A549 (cell line): ENCODE measurements around the gene COIL.

Experiments used
- CEBPB ChIP-seq, 2 experiments: fragments of >200 bp in 1 of 2; sonication (Bioruptor Twin) in 1 of 2; formaldehyde crosslinking in 1 of 2; IDR thresholded peaks; 2 replicates each; pipeline ENCODE4 v1.6.1; 2012 to 2016
- CHD4 ChIP-seq: fragments of 200-600 bp; sonication (generic); IDR thresholded peaks from 2 replicates; pipeline ENCODE4 v1.6.1; 2016; ENCODE audit warnings: antibody characterized with exemption, mild to moderate bottlenecking, borderline replicate concordance
- CTCF ChIP-seq: fragments of >200 bp; sonication (Bioruptor Twin); formaldehyde crosslinking; IDR thresholded peaks from 3 replicates; pipeline ENCODE4 v1.5.1; 2016
- EHMT2 ChIP-seq: fragments of 200-600 bp; sonication (generic); IDR thresholded peaks from 2 replicates; pipeline ENCODE4 v1.6.1; 2016; ENCODE audit warnings: antibody characterized with exemption, low read depth, mild to moderate bottlenecking, moderate library complexity
- EP300 ChIP-seq, 2 experiments: fragments of >200 bp; sonication (Bioruptor Twin); formaldehyde crosslinking; IDR thresholded peaks; 2 replicates in 1 of 2; 3 replicates in 1 of 2; pipeline ENCODE4 v1.6.1; 2016 to 2017
- ESRRA ChIP-seq: fragments of 150-350 bp; IDR thresholded peaks from 2 replicates; pipeline ENCODE4 v1.6.1; 2014; ENCODE audit warnings: mild to moderate bottlenecking, low read length, borderline replicate concordance
- HDAC2 ChIP-seq: fragments of 200-600 bp; sonication (generic); IDR thresholded peaks from 2 replicates; pipeline ENCODE4 v1.6.1; 2016
- JUN ChIP-seq, 2 experiments: fragments of >200 bp; sonication (Bioruptor Twin); formaldehyde crosslinking; IDR thresholded peaks; 2 replicates in 1 of 2; 3 replicates in 1 of 2; pipeline ENCODE4 v1.6.1; 2016 to 2017
- MAZ ChIP-seq: fragments of 150-350 bp; IDR thresholded peaks from 2 replicates; pipeline ENCODE4 v1.6.1; 2014; ENCODE audit warnings: antibody characterized with exemption, low read depth, low read length, borderline replicate concordance
- MYC ChIP-seq: IDR thresholded peaks from 2 replicates; pipeline ENCODE4 v1.6.1; 2012; ENCODE audit warnings: mild to moderate bottlenecking, inconsistent platforms, low read length, improper control_type of control experiment, borderline replicate concordance
- POLR2A ChIP-seq: IDR thresholded peaks from 2 replicates; pipeline ENCODE4 v1.6.1; 2012; ENCODE audit warnings: mild to moderate bottlenecking, low read length
- SMC3 ChIP-seq: fragments of >200 bp; sonication (Bioruptor Twin); formaldehyde crosslinking; IDR thresholded peaks from 3 replicates; pipeline ENCODE4 v1.6.1; 2018; ENCODE audit warnings: inconsistent platforms
- USF2 ChIP-seq: fragments of 450-650 bp; IDR thresholded peaks from 2 replicates; pipeline ENCODE4 v1.6.1; 2014; ENCODE audit warnings: antibody characterized with exemption
- ZFP36 ChIP-seq: fragments of 450-650 bp; IDR thresholded peaks from 2 replicates; pipeline ENCODE4 v1.6.1; 2014; ENCODE audit warnings: borderline replicate concordance; ENCODE audit not compliant: partially characterized antibody

GRCh38 chr17:57008958-57009357 is 48.1 kb upstream of the COIL start:
- no peak for TF ChIP-seq CTCF
- no peak for TF ChIP-seq EHMT2
- TF ChIP-seq POLR2A: no peak
- TF ChIP-seq USF2: no peak
- TF ChIP-seq CHD4: no peak
- no peak for TF ChIP-seq ESRRA
- TF ChIP-seq CEBPB (IDR thresholded peaks at IDR 0.05): no peak
- TF ChIP-seq HDAC2: no peak
- TF ChIP-seq MYC: no peak
- TF ChIP-seq JUN (IDR thresholded peaks at IDR 0.05): no peak
- TF ChIP-seq MAZ: no peak
- no peak for TF ChIP-seq ZFP36
- TF ChIP-seq EP300 (IDR thresholded peaks at IDR 0.05): no peak
- no peak for TF ChIP-seq SMC3
